GM18505 (cell line): ENCODE data around the gene S100A3.
"Not testable (repeated sequence)": the region's sequence is repeated elsewhere in the genome, so short reads cannot be mapped to it uniquely, and the experiment has no call there.

Experiments
- ATAC-seq: cut with Tn5 transposase; IDR thresholded peaks from one replicate; pipeline ENCODE4 v1.9.1; 2021; ENCODE audit not compliant: unreplicated experiment
- POLR2A ChIP-seq: IDR thresholded peaks from 4 replicates; pipeline ENCODE4 v1.6.1; 2011; ENCODE audit warnings: borderline replicate concordance; ENCODE audit not compliant: insufficient read depth, insufficient read length; ENCODE audit errors: extremely low read depth

Gene S100A3, protein sequence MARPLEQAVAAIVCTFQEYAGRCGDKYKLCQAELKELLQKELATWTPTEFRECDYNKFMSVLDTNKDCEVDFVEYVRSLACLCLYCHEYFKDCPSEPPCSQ

DNA sequence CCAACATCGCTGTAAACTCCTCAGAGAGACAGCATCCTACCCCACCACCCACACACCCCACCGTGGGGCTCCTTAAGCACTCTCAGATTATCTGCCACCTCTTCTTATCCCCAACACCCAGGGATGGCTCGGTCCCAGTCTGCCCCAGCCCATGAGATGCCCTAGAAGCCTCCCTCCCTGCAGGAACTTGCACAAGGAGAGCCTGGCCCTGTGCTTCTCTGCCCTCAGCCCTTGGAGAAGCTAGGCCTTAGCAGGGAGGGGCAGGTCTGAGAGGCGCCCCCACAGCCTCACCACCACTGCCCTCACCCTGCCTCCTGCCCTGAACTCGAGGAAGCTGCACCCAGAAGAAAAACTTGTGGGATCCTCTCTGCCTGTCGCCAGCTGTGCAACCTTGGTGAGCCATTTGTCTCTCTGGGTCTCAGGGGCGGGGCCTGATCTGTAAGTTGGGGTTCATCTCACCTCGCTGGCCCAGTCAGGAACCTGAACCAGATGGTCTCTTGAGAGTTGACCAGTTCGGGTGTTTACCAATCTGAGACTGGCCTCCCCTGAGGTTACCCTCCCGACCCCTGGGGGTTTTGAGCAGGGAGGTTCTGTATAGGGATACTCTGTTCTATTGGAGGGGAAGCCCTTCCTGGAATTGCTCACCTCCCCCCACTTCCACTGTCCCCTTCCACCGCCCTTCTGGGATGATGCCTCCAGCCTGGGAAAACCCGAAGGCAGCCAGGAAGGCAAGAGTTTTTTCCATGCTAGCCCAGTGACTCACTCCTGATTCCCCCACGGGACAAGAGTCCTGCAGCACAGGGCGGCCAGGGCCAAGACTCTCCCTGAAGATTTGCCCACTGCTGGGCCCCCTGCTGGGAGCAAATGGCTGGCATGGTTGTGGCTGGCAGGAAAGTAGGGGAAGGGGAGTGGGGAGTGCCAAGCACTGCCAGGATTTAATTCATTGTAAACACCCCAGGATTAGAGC lies at the start of gene S100A3:
S100A3 (minus strand) TSS at position 537 of the 967 bp plus-strand sequence. CDS start 773 bp downstream, outside the sequence.
- no peak for ATAC-seq
- no peak for TF ChIP-seq POLR2A

DNA sequence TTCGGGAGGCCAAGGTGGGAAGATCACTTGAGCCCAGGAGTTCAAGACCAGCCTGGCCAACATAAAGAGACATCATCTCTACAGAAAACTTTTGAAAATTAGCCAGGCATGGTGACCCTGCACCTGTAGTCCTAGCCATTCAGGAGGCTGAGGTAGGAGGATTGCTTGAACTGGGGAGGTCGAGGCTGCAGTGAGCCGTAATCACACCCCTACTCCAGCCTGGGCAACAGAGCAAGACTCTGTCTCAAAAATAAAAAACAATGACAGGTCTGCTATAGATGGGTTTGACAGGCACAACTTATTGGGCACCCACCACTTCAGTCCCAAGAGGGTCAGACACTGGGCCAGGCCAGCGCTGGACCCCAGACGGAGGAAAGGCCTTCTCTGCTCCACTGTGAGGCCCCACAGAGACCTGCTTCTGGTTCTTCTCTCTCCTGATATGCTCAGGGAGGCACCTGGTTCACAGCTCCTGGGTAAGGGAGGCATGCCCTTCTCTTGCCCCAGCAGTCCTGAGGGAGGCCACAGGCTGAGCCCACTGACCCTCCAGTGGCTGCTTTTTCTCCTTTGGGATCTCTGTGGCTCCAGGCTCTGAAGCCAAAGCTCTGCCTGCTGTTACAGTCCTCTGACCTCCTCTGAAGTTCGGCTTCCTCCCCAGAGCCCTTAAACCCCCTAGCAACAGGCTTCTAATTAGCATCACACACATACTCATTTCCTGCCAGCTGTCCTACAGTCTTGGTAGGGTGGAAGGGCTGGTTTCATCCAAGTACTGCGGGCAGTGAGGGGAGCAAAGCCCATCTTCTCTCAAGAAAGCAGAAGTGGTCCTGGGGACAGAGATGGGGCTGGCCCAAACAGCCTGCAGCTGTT lies 49.5 kb upstream of the S100A3 start:
- ATAC-seq = peak; percentile 92
- peak; percentile 62 for TF ChIP-seq POLR2A

DNA sequence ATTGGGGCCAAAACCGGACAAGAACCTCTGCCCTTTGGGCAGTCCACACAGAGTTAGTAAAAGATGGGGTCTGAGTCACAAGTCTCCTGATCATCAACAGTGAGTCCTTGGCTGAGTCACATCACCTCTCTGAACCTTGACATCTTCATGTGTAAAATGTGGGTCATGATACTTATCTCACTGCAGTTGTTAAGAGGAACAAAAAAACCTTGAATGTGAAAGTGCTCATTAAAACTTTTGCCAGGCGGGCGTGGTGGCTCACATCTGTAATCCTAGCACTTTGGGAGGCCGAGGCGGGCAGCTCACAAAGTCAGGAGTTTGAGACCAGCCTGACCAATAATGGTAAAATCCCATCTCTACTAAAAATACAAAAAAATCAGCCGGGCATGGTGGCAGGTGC lies 48.1 kb upstream of the S100A3 start:
- no peak for ATAC-seq
- TF ChIP-seq POLR2A = no peak

DNA sequence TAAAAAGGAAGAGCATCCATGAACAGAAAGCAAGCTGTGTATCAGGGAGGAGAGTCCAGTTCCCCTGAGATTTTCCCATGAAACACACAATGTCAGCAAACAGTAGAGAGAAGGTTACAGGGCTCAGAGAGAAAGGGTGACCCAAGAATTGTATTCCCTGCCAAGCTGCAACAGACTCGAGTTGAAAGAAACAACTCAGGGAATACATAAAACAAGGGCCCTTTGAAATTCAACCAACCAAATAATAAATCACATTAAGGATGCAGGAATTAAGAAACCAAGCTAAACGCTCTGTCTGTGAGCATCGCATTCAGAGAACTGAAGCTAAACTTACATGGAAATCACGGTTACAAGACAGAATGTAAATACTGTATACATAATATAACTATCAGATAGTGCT lies 43.7 kb upstream of the S100A3 start:
- ATAC-seq = no peak
- TF ChIP-seq POLR2A = no peak

DNA sequence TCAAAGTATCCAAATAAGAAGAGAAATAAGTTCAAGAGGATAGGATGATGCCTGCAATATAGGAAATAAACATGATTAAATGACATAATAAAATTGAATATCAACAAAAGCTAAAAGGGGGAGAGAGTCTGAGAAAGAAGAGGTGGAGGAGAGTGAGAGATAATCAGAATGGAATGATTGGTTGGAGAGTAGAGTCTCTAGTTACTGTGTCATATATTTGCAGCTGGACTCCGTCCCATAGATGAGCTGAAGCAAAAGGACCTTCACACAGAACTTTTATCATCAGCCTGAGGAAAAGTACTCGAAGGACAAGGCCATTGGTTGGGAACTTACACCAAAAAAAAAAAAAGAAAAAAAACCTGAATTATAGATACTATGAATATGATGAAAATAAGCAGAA lies 39.4 kb upstream of the S100A3 start:
- ATAC-seq = no peak
- TF ChIP-seq POLR2A = no peak

DNA sequence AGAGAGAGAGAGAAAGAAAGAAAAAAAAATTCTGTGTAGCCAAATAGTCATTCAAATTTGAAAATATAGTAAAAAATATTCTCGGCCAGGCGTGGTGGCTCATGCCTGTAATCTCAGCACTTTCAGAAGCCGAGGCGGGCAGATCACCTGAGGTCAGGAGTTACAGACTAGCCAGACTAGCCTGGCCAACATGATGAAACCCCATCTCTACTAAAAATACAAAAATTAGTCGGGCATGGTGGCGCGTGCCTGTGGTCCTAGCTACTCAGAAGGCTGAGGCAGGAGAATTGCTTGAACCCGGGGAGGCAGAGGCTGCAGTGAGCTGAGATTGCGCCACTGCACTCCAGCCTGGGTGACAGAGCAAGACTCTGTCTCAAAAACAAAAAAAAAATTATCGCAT lies 39.0 kb upstream of the S100A3 start:
- ATAC-seq = not testable (repeated sequence)

DNA sequence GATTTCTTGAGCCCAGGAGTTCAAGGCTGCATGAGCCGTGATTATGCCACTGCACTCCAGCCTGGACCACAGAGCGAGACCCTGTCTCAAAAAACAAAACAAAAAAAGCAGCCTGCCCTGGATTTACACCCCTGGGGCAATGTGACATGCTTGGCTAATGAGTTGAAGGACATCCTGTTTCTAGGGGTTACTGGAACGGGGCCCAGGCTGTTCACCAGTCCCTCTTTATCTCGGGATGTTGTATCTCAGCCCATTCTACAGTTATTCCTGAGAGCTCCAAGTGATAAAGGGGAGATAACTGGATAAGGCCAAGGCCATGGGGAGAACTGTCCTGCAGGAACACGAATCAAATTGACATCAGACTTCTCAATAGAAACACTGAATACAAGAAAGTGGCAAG lies 38.3 kb upstream of the S100A3 start:
- TF ChIP-seq POLR2A = no peak
- ATAC-seq = no peak

DNA sequence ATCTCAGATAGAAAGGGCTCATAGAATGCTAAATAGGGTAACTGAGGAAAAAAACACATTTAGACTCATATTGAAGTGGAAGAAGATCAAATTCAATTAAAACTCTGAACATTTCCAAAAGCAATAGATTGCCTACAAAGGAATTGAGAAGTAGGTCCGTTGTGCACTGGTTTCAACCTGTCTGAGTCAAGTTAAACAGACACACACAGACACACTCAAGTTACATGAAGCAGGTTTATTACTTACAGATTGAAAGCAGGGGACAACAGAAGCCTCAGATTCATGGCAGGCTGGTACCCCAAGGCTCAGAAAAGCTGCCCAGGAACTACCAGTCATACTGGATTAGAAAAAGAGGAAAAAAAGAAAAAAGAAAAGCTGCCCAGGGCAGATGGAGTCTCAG lies 37.3 kb upstream of the S100A3 start:
- no peak for ATAC-seq
- TF ChIP-seq POLR2A = no peak

DNA sequence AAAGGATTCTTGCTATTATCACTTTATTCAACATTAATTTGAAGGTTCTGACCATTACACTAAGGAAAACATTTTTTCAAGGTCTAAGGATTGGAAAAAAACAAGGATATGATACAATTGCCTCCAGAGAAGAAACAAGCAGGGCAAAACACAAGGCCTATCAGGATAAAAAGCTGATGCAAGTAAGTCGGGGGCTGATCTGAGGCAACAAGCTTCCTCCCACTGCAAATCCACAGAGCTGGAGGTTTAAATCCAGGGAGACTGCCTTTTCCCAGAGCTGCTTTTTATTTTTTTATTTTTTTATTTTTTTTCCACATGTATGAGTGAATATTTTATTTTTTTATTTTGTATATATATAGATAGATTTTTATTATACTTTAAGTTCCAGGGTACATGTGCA lies 35.9 kb upstream of the S100A3 start:
- no peak for TF ChIP-seq POLR2A
- ATAC-seq = no peak

DNA sequence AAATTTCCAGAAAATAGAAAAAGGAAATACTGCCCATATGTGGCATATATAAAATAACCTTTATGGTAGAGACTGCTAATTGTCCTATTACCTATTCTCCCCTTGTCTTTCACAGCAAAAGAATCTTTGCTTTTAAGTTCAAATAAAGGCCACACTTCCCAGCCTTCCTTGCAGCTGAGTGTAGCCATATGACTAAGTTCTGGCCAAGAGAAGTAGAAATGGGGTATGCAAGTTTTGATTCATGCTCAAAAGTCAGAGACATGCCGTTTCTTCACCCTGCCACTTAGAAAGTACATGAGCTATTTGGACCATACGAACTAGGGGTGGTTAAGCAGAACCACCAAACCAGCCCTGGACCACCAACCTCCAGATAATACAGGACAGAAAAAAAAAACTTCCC lies 34.9 kb upstream of the S100A3 start:
- no peak for TF ChIP-seq POLR2A
- no peak for ATAC-seq

DNA sequence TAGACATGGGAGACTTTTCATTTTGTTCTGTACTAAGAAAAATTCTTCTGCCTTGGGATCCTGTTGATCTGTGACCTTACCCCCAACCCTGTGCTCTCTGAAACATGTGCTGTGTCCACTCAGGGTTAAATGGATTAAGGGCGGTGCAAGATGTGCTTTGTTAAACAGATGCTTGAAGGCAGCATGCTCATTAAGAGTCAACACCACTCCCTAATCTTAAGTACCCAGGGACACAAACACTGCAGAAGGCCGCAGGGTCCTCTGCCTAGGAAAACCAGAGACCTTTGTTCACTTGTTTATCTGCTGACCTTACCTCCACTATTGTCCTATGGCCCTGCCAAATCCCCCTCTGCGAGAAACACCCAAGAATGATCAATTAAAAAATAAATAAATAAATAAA lies 34.5 kb upstream of the S100A3 start:
- not testable (repeated sequence) for ATAC-seq

DNA sequence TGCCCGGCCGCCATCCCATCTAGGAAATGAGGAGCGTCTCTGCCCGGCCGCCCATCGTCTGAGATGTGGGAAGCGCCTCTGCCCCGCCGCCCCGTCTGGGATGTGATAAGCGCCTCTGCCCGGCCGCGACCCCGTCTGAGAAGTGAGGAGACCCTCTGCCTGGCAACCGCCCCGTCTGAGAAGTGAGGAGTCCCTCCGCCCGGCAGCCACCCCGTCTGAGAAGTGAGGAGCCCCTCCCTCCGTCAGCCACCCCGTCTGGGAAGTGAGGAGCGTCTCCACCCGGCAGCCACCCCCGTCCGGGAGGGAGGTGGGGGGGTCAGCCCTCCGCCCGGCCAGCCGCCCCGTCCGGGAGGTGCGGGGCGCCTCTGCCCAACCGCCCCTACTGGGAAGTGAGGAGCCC lies 33.8 kb upstream of the S100A3 start:
- ATAC-seq = not testable (repeated sequence)

DNA sequence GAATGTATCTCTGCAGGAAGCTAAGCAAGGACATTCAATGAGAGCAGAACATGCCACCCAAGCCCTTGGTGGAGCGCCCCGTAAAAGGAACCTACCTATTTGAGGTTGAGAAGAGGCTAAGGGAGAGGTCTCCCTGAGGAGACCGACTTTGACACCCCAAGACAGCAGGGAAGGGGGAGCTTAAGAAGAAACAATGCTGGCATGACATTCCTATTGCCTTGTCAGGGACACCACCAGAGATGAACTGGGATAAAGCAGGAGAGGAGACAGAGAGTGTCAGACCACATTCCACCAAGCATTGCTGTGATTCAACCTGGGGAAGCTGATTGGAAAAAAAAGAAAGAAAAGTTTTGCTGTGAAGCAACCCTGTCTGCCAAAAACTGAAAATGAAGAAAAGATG lies 29.9 kb upstream of the S100A3 start:
- ATAC-seq = no peak
- TF ChIP-seq POLR2A = no peak

DNA sequence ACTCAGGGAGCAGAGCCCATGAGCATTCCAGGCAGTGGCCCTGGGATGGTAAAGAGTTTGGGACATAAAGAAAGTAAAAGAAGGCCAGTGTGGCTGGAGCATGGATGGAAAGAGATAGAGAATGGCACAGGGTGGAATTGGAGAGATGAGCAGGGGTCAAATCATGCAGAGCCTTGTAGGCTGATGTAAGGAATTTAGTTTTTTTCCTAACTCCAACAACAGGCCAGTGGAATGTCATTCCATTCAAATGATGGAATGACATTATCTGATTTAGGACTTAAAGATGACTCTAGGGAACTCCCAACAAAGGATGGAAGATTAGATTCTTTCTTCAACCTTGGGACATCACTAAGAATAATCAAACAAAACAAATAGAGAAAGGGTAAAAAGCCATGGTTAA lies 29.4 kb upstream of the S100A3 start:
- no peak for ATAC-seq

More for the DNA sequence above, 29.4 kb upstream of the S100A3 start:
- TF ChIP-seq POLR2A = no peak
